CD8-positive, alpha-beta memory T cell (primary cell): ENCODE data around the gene EXOC4. TPM values are rescaled to one million over a fixed set of nuclear protein-coding genes. Genes with fewer than 3 reads are reported as not detected.
A peak's percentile ranks its signal among the peaks of the same experiment; 100 is the strongest.

Source experiments
- CTCF ChIA-PET: fragments of 350-600 bp; sonication (Branson Sonifier 250); formaldehyde crosslinking; loops from one replicate; lab custom pipeline; 2021; ENCODE audit warnings: antibody characterized with exemption; lab: Charles Lee
- POLR2A ChIA-PET: fragments of 350-600 bp; sonication (Branson Sonifier 250); formaldehyde crosslinking; loops from one replicate; lab custom pipeline; 2021; ENCODE audit warnings: antibody characterized with exemption; lab: Charles Lee
- DNase-seq, 5 donors: peaks; one replicate each; pipeline versions ENCODE4 v3.0.0 to v3.0.0-alpha.2; 2020 to 2022; ENCODE audit warnings: mixed read lengths in 1 of 5
- H3K27ac ChIP-seq: one replicate; pipeline ENCODE4 v1.7.0; 2013; ENCODE audit warnings: low read depth, mild to moderate bottlenecking, low read length, moderate library complexity
- H3K27me3 ChIP-seq: 2 replicates; pipeline ENCODE4 v1.7.0; 2013; ENCODE audit warnings: low read length, mild to moderate bottlenecking; ENCODE audit not compliant: insufficient read depth, poor library complexity, severe bottlenecking
- H3K36me3 ChIP-seq: 2 replicates; pipeline ENCODE4 v1.7.0; 2013; ENCODE audit warnings: mild to moderate bottlenecking, low read length, moderate library complexity; ENCODE audit not compliant: insufficient read depth
- H3K4me1 ChIP-seq: 2 replicates; pipeline ENCODE4 v1.7.0; 2013; ENCODE audit warnings: mild to moderate bottlenecking, low read length, moderate library complexity; ENCODE audit not compliant: insufficient read depth
- H3K4me3 ChIP-seq: 2 replicates; pipeline ENCODE4 v1.7.0; 2013; ENCODE audit warnings: mild to moderate bottlenecking, low read length
- H3K9me3 ChIP-seq: 2 replicates; pipeline ENCODE4 v1.7.0; 2013; ENCODE audit warnings: mild to moderate bottlenecking, low read length
- H3K27ac Mint-ChIP-seq, 8 donors: one replicate each; pipeline ENCODE4 v1.8.0; 2020 to 2021; ENCODE audit warnings: mixed read lengths in 8 of 8, mild to moderate bottlenecking in 6 of 8, inconsistent platforms in 3 of 8, moderate library complexity in 3 of 8
- H3K27me3 Mint-ChIP-seq, 2 donors: one replicate each; pipeline ENCODE4 v1.8.0; 2020 to 2021; ENCODE audit warnings: mixed read lengths in 2 of 2, mild to moderate bottlenecking in 1 of 2, moderate library complexity in 1 of 2
- H3K36me3 Mint-ChIP-seq, 3 donors: one replicate each; pipeline ENCODE4 v1.8.0; 2020 to 2021; ENCODE audit warnings: mixed read lengths in 3 of 3, inconsistent platforms in 1 of 3, mild to moderate bottlenecking in 1 of 3
- H3K4me1 Mint-ChIP-seq, 3 donors: one replicate each; pipeline ENCODE4 v1.8.0; 2020 to 2021; ENCODE audit warnings: mixed read lengths in 3 of 3, inconsistent platforms in 1 of 3, mild to moderate bottlenecking in 1 of 3
- H3K4me3 Mint-ChIP-seq, 7 donors: one replicate each; pipeline ENCODE4 v1.8.0; 2020 to 2021; ENCODE audit warnings: mixed read lengths in 7 of 7, mild to moderate bottlenecking in 6 of 7, moderate library complexity in 4 of 7, inconsistent platforms in 2 of 7
- H3K9me3 Mint-ChIP-seq, 5 donors: one replicate each; pipeline ENCODE4 v1.8.0; 2020 to 2022; ENCODE audit warnings: mixed read lengths in 5 of 5, mild to moderate bottlenecking in 3 of 5, moderate library complexity in 2 of 5, inconsistent platforms in 1 of 5
- polyA plus RNA-seq: library from polyadenylated mRNA; unstranded; fragments of 300-500 nt; fragmentation: Illumina TruSeq; gene quantifications from one replicate; pipeline ENCODE4 v1.2.3, GENCODE V29; 2021
- total RNA-seq, 2 experiments: library from RNA; stranded (reverse); gene quantifications; one replicate each; pipeline ENCODE4 v1.2.3, GENCODE V29; 2021

EXOC4 gene
- total and polyA plus RNA-seq, 3 experiments from 2014 or later = 34.5 to 53.2 (median 50.3) TPM

GRCh38 chr7:133371616-133372015 lies 118.7 kb downstream of the EXOC4 start:
- ChIA-PET CTCF (no interaction called here), POLR2A (no interaction called here)
- Mint-ChIP-seq H3K27ac (no peak overlapping the region), H3K4me1 (peaks cover under 1 to 14% (median 10%) of the 10 kb centered on the region in 3 donors), H3K4me3 (no peak overlapping the region), H3K9me3 (no peaks in the 10 kb centered on the region), H3K36me3 (peaks cover 8 to 22% (median 14%) of the 10 kb centered on the region in 3 donors), H3K27me3 (peaks cover 0 to 1% of the 10 kb centered on the region in 2 donors)
- no peaks in the 10 kb centered on the region for H3K36me3 ChIP-seq
- no peak for DNase-seq
- no peak overlapping the region for H3K27ac ChIP-seq
- no peaks in the 10 kb centered on the region for H3K27me3 ChIP-seq
- no peaks in the 10 kb centered on the region for H3K4me1 ChIP-seq
- no peaks in the 10 kb centered on the region for H3K9me3 ChIP-seq
- H3K4me3 ChIP-seq = no peak overlapping the region

GRCh38 chr7:133372337-133372736 lies 119.5 kb downstream of the EXOC4 start:
- ChIA-PET CTCF (no interaction called here), POLR2A (no interaction called here)
- H3K27me3 Mint-ChIP-seq = no peaks in the 10 kb centered on the region
- H3K4me3 Mint-ChIP-seq = no peak overlapping the region
- peaks cover 0 to 10% (median 8%) of the 10 kb centered on the region in 3 donors for H3K4me1 Mint-ChIP-seq
- DNase-seq = no peak
- H3K4me1 ChIP-seq = no peaks in the 10 kb centered on the region
- H3K36me3 Mint-ChIP-seq = peaks cover 10 to 25% (median 15%) of the 10 kb centered on the region in 3 donors
- H3K9me3 ChIP-seq = no peaks in the 10 kb centered on the region
- H3K27ac ChIP-seq = no peak overlapping the region
- no peak overlapping the region for H3K4me3 ChIP-seq
- no peaks in the 10 kb centered on the region for H3K36me3 ChIP-seq
- H3K27me3 ChIP-seq = no peaks in the 10 kb centered on the region
- H3K9me3 Mint-ChIP-seq = peaks cover 0 to 1% (median 0%) of the 10 kb centered on the region in 5 donors
- H3K27ac Mint-ChIP-seq = no peak overlapping the region

GRCh38 chr7:133376514-133376913 lies 123.6 kb downstream of the EXOC4 start:
- ChIA-PET CTCF (no interaction called here), POLR2A (no interaction called here)
- H3K9me3 Mint-ChIP-seq = peaks cover 0 to 6% (median 3%) of the 10 kb centered on the region in 5 donors
- H3K4me1 Mint-ChIP-seq = peaks cover 1 to 6% (median 4%) of the 10 kb centered on the region in 3 donors
- no peaks in the 10 kb centered on the region for H3K36me3 ChIP-seq
- H3K9me3 ChIP-seq = no peaks in the 10 kb centered on the region
- DNase-seq = no peak
- H3K27me3 ChIP-seq = no peaks in the 10 kb centered on the region
- H3K4me3 ChIP-seq = no peak overlapping the region
- no peak overlapping the region for H3K27ac Mint-ChIP-seq
- no peaks in the 10 kb centered on the region for H3K27me3 Mint-ChIP-seq
- no peak overlapping the region for H3K4me3 Mint-ChIP-seq
- H3K36me3 Mint-ChIP-seq = peaks cover 18 to 36% (median 23%) of the 10 kb centered on the region in 3 donors
- H3K4me1 ChIP-seq = no peaks in the 10 kb centered on the region
- no peak overlapping the region for H3K27ac ChIP-seq

- Histone ChIP-seq H3K4me1 (no peaks in the 10 kb centered on the region), H3K36me3 (no peaks in the 10 kb centered on the region), H3K9me3 (no peaks in the 10 kb centered on the region), H3K27me3 (no peaks in the 10 kb centered on the region), H3K27ac (no peak overlapping the region), H3K4me3 (no peak overlapping the region)
- Mint-ChIP-seq H3K4me3 (no peak overlapping the region), H3K9me3 (peaks cover 0 to 6% (median 3%) of the 10 kb centered on the region in 5 donors), H3K27ac (no peak overlapping the region), H3K36me3 (peaks cover 12 to 26% (median 19%) of the 10 kb centered on the region in 3 donors), H3K4me1 (peaks cover 0 to 17% (median 1%) of the 10 kb centered on the region in 3 donors), H3K27me3 (no peaks in the 10 kb centered on the region)
- ChIA-PET CTCF (no interaction called here), POLR2A (no interaction called here)
- no peak for DNase-seq
These were observed 129.1 kb downstream of the EXOC4 start for GRCh38 chr7:133381965-133382364.

- H3K36me3 ChIP-seq = no peaks in the 10 kb centered on the region
- no peak overlapping the region for H3K4me3 ChIP-seq
- no peak for DNase-seq
- H3K4me1 ChIP-seq = no peaks in the 10 kb centered on the region
- H3K27ac ChIP-seq = no peak overlapping the region
- CTCF ChIA-PET = no interaction called here
- Mint-ChIP-seq H3K4me1 (peaks cover 0 to 17% (median 6%) of the 10 kb centered on the region in 3 donors), H3K27ac (no peak overlapping the region), H3K4me3 (no peak overlapping the region), H3K27me3 (no peaks in the 10 kb centered on the region), H3K36me3 (peaks cover 7 to 22% (median 13%) of the 10 kb centered on the region in 3 donors), H3K9me3 (peaks cover 0 to 3% (median 0%) of the 10 kb centered on the region in 5 donors)
- no peaks in the 10 kb centered on the region for H3K9me3 ChIP-seq
- POLR2A ChIA-PET = no interaction called here
- H3K27me3 ChIP-seq = no peaks in the 10 kb centered on the region
These were observed 130.1 kb downstream of the EXOC4 start for GRCh38 chr7:133382775-133383559.

GRCh38 chr7:133386205-133386604 lies 133.3 kb downstream of the EXOC4 start:
- H3K27me3 Mint-ChIP-seq = no peaks in the 10 kb centered on the region
- H3K9me3 ChIP-seq = no peaks in the 10 kb centered on the region
- no peak overlapping the region for H3K27ac ChIP-seq
- H3K4me1 Mint-ChIP-seq = peaks cover 8 to 25% (median 19%) of the 10 kb centered on the region in 3 donors
- no peaks in the 10 kb centered on the region for H3K36me3 ChIP-seq
- CTCF ChIA-PET = no interaction called here
- no peaks in the 10 kb centered on the region for H3K9me3 Mint-ChIP-seq
- H3K4me3 Mint-ChIP-seq = no peak overlapping the region
- H3K36me3 Mint-ChIP-seq = peaks cover 6 to 18% (median 11%) of the 10 kb centered on the region in 3 donors
- POLR2A ChIA-PET = no interaction called here
- no peak for DNase-seq
- no peak overlapping the region for H3K4me3 ChIP-seq
- H3K27me3 ChIP-seq = no peaks in the 10 kb centered on the region
- H3K4me1 ChIP-seq = no peaks in the 10 kb centered on the region
- H3K27ac Mint-ChIP-seq = no peak overlapping the region

GRCh38 chr7:133389727-133390126 lies 136.8 kb downstream of the EXOC4 start:
- Histone ChIP-seq H3K27ac (no peak overlapping the region), H3K4me1 (no peaks in the 10 kb centered on the region), H3K27me3 (no peaks in the 10 kb centered on the region), H3K9me3 (no peaks in the 10 kb centered on the region), H3K36me3 (no peaks in the 10 kb centered on the region), H3K4me3 (no peak overlapping the region)
- DNase-seq = no peak
- peaks cover 16 to 38% (median 36%) of the 10 kb centered on the region in 3 donors for H3K4me1 Mint-ChIP-seq
- POLR2A ChIA-PET = no interaction called here
- no peaks in the 10 kb centered on the region for H3K9me3 Mint-ChIP-seq
- CTCF ChIA-PET = no interaction called here
- peaks cover 4 to 18% (median 15%) of the 10 kb centered on the region in 3 donors for H3K36me3 Mint-ChIP-seq
- no peak overlapping the region for H3K4me3 Mint-ChIP-seq
- no peaks in the 10 kb centered on the region for H3K27me3 Mint-ChIP-seq
- H3K27ac Mint-ChIP-seq = no peak overlapping the region

GRCh38 chr7:133391206-133391605 lies 138.3 kb downstream of the EXOC4 start:
- Mint-ChIP-seq H3K27me3 (no peaks in the 10 kb centered on the region), H3K4me3 (no peak overlapping the region), H3K4me1 (peaks cover 18 to 36% (median 35%) of the 10 kb centered on the region in 3 donors), H3K9me3 (no peaks in the 10 kb centered on the region), H3K36me3 (peaks cover 0 to 14% (median 9%) of the 10 kb centered on the region in 3 donors), H3K27ac (peak overlapping the region in 1 of 8 donors; percentile 51)
- CTCF ChIA-PET = no interaction called here
- Histone ChIP-seq H3K27ac (no peak overlapping the region), H3K9me3 (no peaks in the 10 kb centered on the region), H3K27me3 (no peaks in the 10 kb centered on the region), H3K36me3 (no peaks in the 10 kb centered on the region), H3K4me1 (no peaks in the 10 kb centered on the region), H3K4me3 (no peak overlapping the region)
- no peak for DNase-seq
- POLR2A ChIA-PET = no interaction called here
